Lung (tissue), 12 donors: ENCODE data around the gene ATP2A2. TPM values are rescaled to one million over a fixed set of nuclear protein-coding genes. Genes with fewer than 3 reads are reported as not detected.

ENCODE experiments used
- ATAC-seq: fragments of 200-7000 bp; cut with Tn5 transposase; one replicate; pipeline ENCODE4 v1.9.1; 2020; ENCODE audit warnings: moderate number of reproducible peaks; ENCODE audit not compliant: insufficient read depth, low FRiP score
- DNase-seq, 3 donors: peaks; one replicate each; pipeline ENCODE4 v3.0.0-alpha.2; 2013 to 2017
- H3K27ac ChIP-seq, 2 donors: one replicate each; pipeline ENCODE4 v1.5.1; 2013; ENCODE audit warnings: mild to moderate bottlenecking in 2 of 2, moderate library complexity in 2 of 2, control low read depth in 1 of 2, inconsistent platforms in 1 of 2, low read depth in 1 of 2, low read length in 1 of 2
- H3K27me3 ChIP-seq, 3 donors: one replicate each; pipeline ENCODE4 v1.5.1; 2013; ENCODE audit warnings: low read length in 2 of 3; ENCODE audit not compliant: control insufficient read depth in 3 of 3, insufficient read depth in 3 of 3
- H3K36me3 ChIP-seq, 4 donors: one replicate each; pipeline ENCODE4 v1.5.1; 2013; ENCODE audit warnings: low read length in 4 of 4, mild to moderate bottlenecking in 1 of 4, moderate library complexity in 1 of 4; ENCODE audit not compliant: control insufficient read depth in 4 of 4, insufficient read depth in 4 of 4
- H3K4me1 ChIP-seq, 5 donors: one replicate each; pipeline ENCODE4 v1.5.1; 2013; ENCODE audit warnings: low read length in 5 of 5, mild to moderate bottlenecking in 2 of 5, moderate library complexity in 1 of 5; ENCODE audit not compliant: control insufficient read depth in 5 of 5, insufficient read depth in 5 of 5
- H3K4me3 ChIP-seq: one replicate; pipeline ENCODE4 v1.5.1; 2013; ENCODE audit warnings: mild to moderate bottlenecking, control low read depth, moderate library complexity
- H3K9ac ChIP-seq, 2 donors: one replicate each; pipeline ENCODE4 v1.5.1; 2013; ENCODE audit warnings: low read length in 2 of 2, control low read depth in 1 of 2; ENCODE audit not compliant: insufficient read depth in 1 of 2
- H3K9me3 ChIP-seq, 4 donors: one replicate each; pipeline ENCODE4 v1.5.1; 2013; ENCODE audit warnings: low read length in 3 of 4, mild to moderate bottlenecking in 1 of 4, moderate library complexity in 1 of 4; ENCODE audit not compliant: control insufficient read depth in 4 of 4, insufficient read depth in 3 of 4
- CTCF ChIP-seq: IDR thresholded peaks from 2 replicates; pipeline ENCODE4 v1.5.1; 2012; ENCODE audit warnings: mild to moderate bottlenecking; ENCODE audit errors: control extremely low read depth, extremely low read depth
- WGBS, 2 donors: extraction: QIAGEN DNeasy Blood & Tissue Kit; methylation state at CpG; one replicate each; pipeline ENCODE4 v1.1.7; 2013; 5-methylcytosine and 5-hydroxymethylcytosine counted together
- polyA plus RNA-seq, 2 donors: library from polyadenylated mRNA; stranded (reverse); fragments of 200-250 nt; gene quantifications; one replicate each; pipeline ENCODE4 v1.2.1, GENCODE V29; 2013
- total RNA-seq, 2 donors: library from RNA; depleted of rRNA in 1 of 2; stranded (reverse); fragments of >200 nt in 1 of 2; gene quantifications; one replicate each; pipeline ENCODE4 v1.2.1, GENCODE V29; 2014 to 2021
- donor health status: control.
- donor health status: control.
- donor health status: Bipolar disorder and iron deficiency.
- donor health status: healthy.
- donor health status: DM: yes; HTN: yes; CAD: no.

ATP2A2 gene
- total and polyA plus RNA-seq, 4 donors, result 34.1 to 240 (median 136) TPM

GRCh38 chr12:110281549-110282299 is 677 bp downstream of the ATP2A2 start:
- H3K4me1 ChIP-seq, result peaks cover 0 to 28% (median 14%) of the 10 kb centered on the region in 5 donors
- H3K9me3 ChIP-seq, result no peaks in the 10 kb centered on the region
- ATAC-seq, result peak; percentile 60
- H3K27me3 ChIP-seq, result no peaks in the 10 kb centered on the region
- peak overlapping the region; percentile 85 for H3K4me3 ChIP-seq
- 0% methylated on average over 50 to 82 of the region's 82 CpGs for WGBS, 2 donors
- DNase-seq, result peak; percentile 39 to 82 (median 55)
- no peak for TF ChIP-seq CTCF
- peak overlapping the region; percentile 98 to 100 for H3K27ac ChIP-seq
- peak overlapping the region; percentile 70 to 87 for H3K9ac ChIP-seq
- H3K36me3 ChIP-seq, result peaks cover 0 to 16% (median 3%) of the 10 kb centered on the region in 4 donors

- Histone ChIP-seq H3K9ac (peak overlapping the region; percentile 70 to 87), H3K4me1 (peaks cover 0 to 28% (median 14%) of the 10 kb centered on the region in 5 donors), H3K27me3 (no peaks in the 10 kb centered on the region), H3K9me3 (no peaks in the 10 kb centered on the region), H3K4me3 (peak overlapping the region; percentile 85), H3K27ac (peak overlapping the region; percentile 98 to 100), H3K36me3 (peaks cover 0 to 16% (median 3%) of the 10 kb centered on the region in 4 donors)
- ATAC-seq (peak; percentile 3), DNase-seq (no peak)
- WGBS, 2 donors, result 1 to 2% methylated on average over 8 of the region's 8 CpGs
- no peak for TF ChIP-seq CTCF
Measured at GRCh38 chr12:110282300-110282860, 1.3 kb downstream of the ATP2A2 start.

GRCh38 chr12:110282956-110283817 is 2.1 kb downstream of the ATP2A2 start:
- peak in 2 of 3 donors; percentile 21 to 37 for DNase-seq
- H3K27me3 ChIP-seq, result no peaks in the 10 kb centered on the region
- H3K9me3 ChIP-seq, result no peaks in the 10 kb centered on the region
- H3K4me3 ChIP-seq, result no peak overlapping the region
- peaks cover 1 to 28% (median 14%) of the 10 kb centered on the region in 5 donors for H3K4me1 ChIP-seq
- H3K9ac ChIP-seq, result peak overlapping the region in 1 of 2 donors; percentile 87
- H3K36me3 ChIP-seq, result peaks cover 0 to 16% (median 4%) of the 10 kb centered on the region in 4 donors
- ATAC-seq, result no peak
- TF ChIP-seq CTCF, result no peak
- 30 to 49% methylated on average over 7 of the region's 7 CpGs for WGBS, 2 donors
- H3K27ac ChIP-seq, result peak overlapping the region in 1 of 2 donors; percentile 100
